ENCODE data around the gene CDK2. TPM values are rescaled to one million over a fixed set of nuclear protein-coding genes. Genes with fewer than 3 reads are reported as not detected.

Gene CDK2
- total RNA-seq, 1 experiment from 2014 or later: 23.8 TPM

GRCh38 chr12:55969356-55969755 is 2.7 kb downstream of the CDK2 start:
- BruUV-seq (replicated peaks): no TSS peak
- Mint-ChIP-seq H3K27me3 (ENCODE audit: insufficient read depth, unreplicated experiment) (no peaks in the 10 kb centered on the region), H3K4me3 (ENCODE audit: unreplicated experiment) (no peak overlapping the region), H3K27ac (ENCODE audit: low read depth, unreplicated experiment) (no peak overlapping the region), H3K36me3 (ENCODE audit: insufficient read depth, unreplicated experiment) (peaks cover 7% of the 10 kb centered on the region), H3K9me3 (ENCODE audit: unreplicated experiment) (no peaks in the 10 kb centered on the region), H3K4me1 (ENCODE audit: insufficient read depth, unreplicated experiment) (peaks cover 36% of the 10 kb centered on the region)
- TF ChIP-seq, protein P1, sequence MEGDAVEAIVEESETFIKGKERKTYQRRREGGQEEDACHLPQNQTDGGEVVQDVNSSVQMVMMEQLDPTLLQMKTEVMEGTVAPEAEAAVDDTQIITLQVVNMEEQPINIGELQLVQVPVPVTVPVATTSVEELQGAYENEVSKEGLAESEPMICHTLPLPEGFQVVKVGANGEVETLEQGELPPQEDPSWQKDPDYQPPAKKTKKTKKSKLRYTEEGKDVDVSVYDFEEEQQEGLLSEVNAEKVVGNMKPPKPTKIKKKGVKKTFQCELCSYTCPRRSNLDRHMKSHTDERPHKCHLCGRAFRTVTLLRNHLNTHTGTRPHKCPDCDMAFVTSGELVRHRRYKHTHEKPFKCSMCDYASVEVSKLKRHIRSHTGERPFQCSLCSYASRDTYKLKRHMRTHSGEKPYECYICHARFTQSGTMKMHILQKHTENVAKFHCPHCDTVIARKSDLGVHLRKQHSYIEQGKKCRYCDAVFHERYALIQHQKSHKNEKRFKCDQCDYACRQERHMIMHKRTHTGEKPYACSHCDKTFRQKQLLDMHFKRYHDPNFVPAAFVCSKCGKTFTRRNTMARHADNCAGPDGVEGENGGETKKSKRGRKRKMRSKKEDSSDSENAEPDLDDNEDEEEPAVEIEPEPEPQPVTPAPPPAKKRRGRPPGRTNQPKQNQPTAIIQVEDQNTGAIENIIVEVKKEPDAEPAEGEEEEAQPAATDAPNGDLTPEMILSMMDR (IDR thresholded peaks at IDR 0.05; ENCODE audit: unreplicated experiment): no peak
- ChIA-PET CTCF (interaction anchor here (0.5 to 2.7 kb wide), 3 partner anchors 10 to 29 kb away, joined by 3 to 14 read pairs (median 3); partner anchors contain the start of gene SUOX), POLR2A (interaction anchor here (0.9 to 4.5 kb wide), 3 partner anchors 13 to 152 kb away, joined by 3 to 35 read pairs (median 10); partner anchors contain the start of genes ORMDL2 and SARNP)
- intact Hi-C loops (cut with micrococcal nuclease): no loop called here
- no peak for DNase-seq (ENCODE audit: unreplicated experiment)

- no TSS peak for BruUV-seq (replicated peaks)
- Mint-ChIP-seq H3K27ac (ENCODE audit: low read depth, unreplicated experiment) (no peak overlapping the region), H3K36me3 (ENCODE audit: insufficient read depth, unreplicated experiment) (peaks cover 14% of the 10 kb centered on the region), H3K4me1 (ENCODE audit: insufficient read depth, unreplicated experiment) (peaks cover 35% of the 10 kb centered on the region), H3K9me3 (ENCODE audit: unreplicated experiment) (no peaks in the 10 kb centered on the region), H3K4me3 (ENCODE audit: unreplicated experiment) (no peak overlapping the region), H3K27me3 (ENCODE audit: insufficient read depth, unreplicated experiment) (no peaks in the 10 kb centered on the region)
- no peak for DNase-seq (ENCODE audit: unreplicated experiment)
- ChIA-PET POLR2A (interaction anchor here (1.8 to 4.5 kb wide), 2 partner anchors 14 to 37 kb away, joined by 8 to 35 read pairs; no protein-coding TSS in a partner anchor), CTCF (interaction anchor here (1.3 to 1.4 kb wide), 2 partner anchors 12 to 70 kb away, joined by 3 read pairs; no protein-coding TSS in a partner anchor)
- TF ChIP-seq, protein P1 (IDR thresholded peaks at IDR 0.05; ENCODE audit: unreplicated experiment): no peak
- intact Hi-C loops (cut with micrococcal nuclease): no loop called here
Observed at GRCh38 chr12:55970775-55971174, 4.1 kb downstream of the CDK2 start.

GRCh38 chr12:55972042-55972441 is 5.4 kb downstream of the CDK2 start:
- TF ChIP-seq, protein P1 (IDR thresholded peaks at IDR 0.05; ENCODE audit: unreplicated experiment): no peak
- Mint-ChIP-seq H3K9me3 (ENCODE audit: unreplicated experiment) (no peaks in the 10 kb centered on the region), H3K4me1 (ENCODE audit: insufficient read depth, unreplicated experiment) (peaks cover 32% of the 10 kb centered on the region), H3K27me3 (ENCODE audit: insufficient read depth, unreplicated experiment) (no peaks in the 10 kb centered on the region), H3K36me3 (ENCODE audit: insufficient read depth, unreplicated experiment) (peaks cover 16% of the 10 kb centered on the region), H3K27ac (ENCODE audit: low read depth, unreplicated experiment) (no peak overlapping the region), H3K4me3 (ENCODE audit: unreplicated experiment) (no peak overlapping the region)
- ChIA-PET CTCF (no interaction called here), POLR2A (interaction anchor here (0.6 to 3.6 kb wide), 8 partner anchors 10 to 155 kb away, joined by 3 to 140 read pairs (median 38); partner anchors contain the start of genes DGKA, ORMDL2, PA2G4 and PYM1)
- peak; percentile 80 for DNase-seq (ENCODE audit: unreplicated experiment)
- intact Hi-C loops (cut with micrococcal nuclease): loop anchor here (2.0 kb wide), 1 partner anchor 39 kb away; no protein-coding TSS in a partner anchor
- no TSS peak for BruUV-seq (replicated peaks)

GRCh38 chr12:55972456-55972855 is 5.8 kb downstream of the CDK2 start:
- H3K4me3 Mint-ChIP-seq (ENCODE audit: unreplicated experiment): no peak overlapping the region
- intact Hi-C loops (cut with micrococcal nuclease): loop anchor here (2.0 kb wide), 1 partner anchor 40 kb away; no protein-coding TSS in a partner anchor
- TF ChIP-seq, protein P1 (IDR thresholded peaks at IDR 0.05; ENCODE audit: unreplicated experiment): no peak
- H3K9me3 Mint-ChIP-seq (ENCODE audit: unreplicated experiment): no peaks in the 10 kb centered on the region
- H3K27ac Mint-ChIP-seq (ENCODE audit: low read depth, unreplicated experiment): no peak overlapping the region
- ChIA-PET CTCF (interaction anchor here (0.7 kb wide), 1 partner anchor 23 kb away, joined by 3 read pairs; no protein-coding TSS in a partner anchor), POLR2A (interaction anchor here (0.6 to 3.6 kb wide), 10 partner anchors 10 to 155 kb away, joined by 3 to 140 read pairs (median 30); partner anchors contain the start of genes DGKA, ORMDL2, PA2G4 and PYM1)
- peaks cover 20% of the 10 kb centered on the region for H3K36me3 Mint-ChIP-seq (ENCODE audit: insufficient read depth, unreplicated experiment)
- H3K27me3 Mint-ChIP-seq (ENCODE audit: insufficient read depth, unreplicated experiment): no peaks in the 10 kb centered on the region
- TSS peak; percentile 20 for BruUV-seq (replicated peaks)
- DNase-seq (ENCODE audit: unreplicated experiment): no peak
- H3K4me1 Mint-ChIP-seq (ENCODE audit: insufficient read depth, unreplicated experiment): peaks cover 28% of the 10 kb centered on the region
